Measurements from ENCODE around the gene CCDC88A. TPM values are rescaled to one million over a fixed set of nuclear protein-coding genes. Genes with fewer than 3 reads are reported as not detected.
"Not testable (repeated sequence)": the region's sequence is repeated elsewhere in the genome, so short reads cannot be mapped to it uniquely, and the experiment has no call there.

Gene CCDC88A
- total RNA-seq, 1 experiment from 2014 or later = 27.2 TPM

DNA sequence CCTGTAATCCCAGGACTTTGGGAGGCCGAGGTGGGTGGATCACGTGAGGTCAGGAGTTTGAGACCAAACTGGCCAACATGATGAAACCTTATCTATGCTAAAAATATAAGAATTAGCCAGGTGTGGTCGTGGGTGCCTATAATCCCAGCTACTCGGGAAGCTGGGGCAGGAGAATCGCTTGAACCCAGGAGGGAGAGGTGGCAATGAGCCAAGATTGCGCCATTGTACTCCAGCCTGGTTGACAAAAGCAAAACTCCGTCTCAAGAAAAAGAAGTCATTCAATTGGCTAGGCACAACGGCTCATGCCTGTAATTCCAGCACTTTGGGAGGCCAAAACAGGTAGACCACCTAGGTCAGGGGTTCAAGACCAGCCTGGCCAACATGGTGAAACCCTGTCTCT lies 178.1 kb downstream of the CCDC88A start:
- H3K79me2 ChIP-seq (ENCODE audit: insufficient read depth, low read length); H3K9me2 ChIP-seq (ENCODE audit: insufficient read depth); H3K4me2 ChIP-seq (ENCODE audit: low read length); BruUV-seq (replicated peaks); H3K27me3 ChIP-seq (ENCODE audit: insufficient read depth, low read length); intact Hi-C loops (cut with micrococcal nuclease); H2AFZ ChIP-seq (ENCODE audit: low read depth, low read length, poor library complexity, severe bottlenecking); H3K9ac ChIP-seq (ENCODE audit: low read length); RAD21 ChIA-PET (ENCODE audit: low non-redundant PET in 1 of 2, low total read pairs in 2 of 2, uncharacterized antibody in 2 of 2, unreplicated experiment in 2 of 2); H3K9me3 ChIP-seq (ENCODE audit: control insufficient read depth in 1 of 2, insufficient read depth in 1 of 2, low read depth in 1 of 2, low read length in 2 of 2); H3K4me3 ChIP-seq (replicated peaks in 1 of 2; ENCODE audit: low read depth in 1 of 2, low read length in 2 of 2); H4K20me1 ChIP-seq (ENCODE audit: insufficient read depth); POLR2A ChIA-PET; ATAC-seq; DNase-seq (ENCODE audit: low read depth, low spot score); H3K27ac ChIP-seq (ENCODE audit: low read depth, low read length); CTCF ChIA-PET; H3K4me1 ChIP-seq (ENCODE audit: control insufficient read depth in 1 of 2, insufficient read depth in 2 of 2, low read length in 2 of 2): not testable (repeated sequence)
- H3K36me3 ChIP-seq (ENCODE audit: control insufficient read depth in 1 of 2, insufficient read depth in 2 of 2, low read length in 2 of 2) = peaks cover 27 to 30% of the 10 kb centered on the region in 2 experiments; a peak in 3 of 4 replicates

DNA sequence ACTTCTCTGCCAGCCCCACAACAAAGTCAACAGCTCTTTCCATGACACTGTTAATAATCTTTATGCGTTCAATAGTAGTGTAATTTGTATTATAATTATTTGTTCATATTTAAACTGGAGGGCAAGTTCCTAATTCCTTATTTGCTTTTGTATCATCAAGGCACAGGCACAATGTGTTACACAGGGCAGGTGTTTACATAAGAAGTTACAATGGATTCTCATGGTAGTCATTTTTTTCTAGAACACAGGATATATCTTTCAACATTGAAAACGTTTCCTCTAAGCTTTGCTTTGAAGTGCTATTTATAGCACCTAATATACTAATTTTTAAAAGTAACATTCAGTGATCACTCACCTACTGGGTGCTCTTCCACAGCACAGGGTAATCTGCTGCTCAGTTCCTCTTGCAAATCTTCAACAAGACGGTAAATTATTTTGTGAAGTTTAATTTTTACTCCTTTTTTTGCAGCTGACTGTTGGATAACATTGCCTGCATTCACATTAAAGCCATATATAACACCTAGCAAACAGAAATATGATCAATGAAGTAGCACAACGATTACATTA lies 179.9 kb downstream of the CCDC88A start:
- Histone ChIP-seq H4K20me1 (ENCODE audit: insufficient read depth) (peaks cover 8% of the 10 kb centered on the region; the same call in 1 of the 2 replicates), H3K4me2 (ENCODE audit: low read length) (no peak overlapping the region), H2AFZ (ENCODE audit: low read depth, low read length, poor library complexity, severe bottlenecking) (no peak overlapping the region), H3K27ac (ENCODE audit: low read depth, low read length) (no peak overlapping the region), H3K27me3 (ENCODE audit: insufficient read depth, low read length) (no peaks in the 10 kb centered on the region), H3K4me1 (ENCODE audit: control insufficient read depth in 1 of 2, insufficient read depth in 2 of 2, low read length in 2 of 2) (no peaks in the 10 kb centered on the region), H3K4me3 (replicated peaks in 1 of 2; ENCODE audit: low read depth in 1 of 2, low read length in 2 of 2) (no peak overlapping the region), H3K9me3 (ENCODE audit: control insufficient read depth in 1 of 2, insufficient read depth in 1 of 2, low read depth in 1 of 2, low read length in 2 of 2) (no peaks in the 10 kb centered on the region), H3K79me2 (ENCODE audit: insufficient read depth, low read length) (peaks cover 17% of the 10 kb centered on the region), H3K9ac (ENCODE audit: low read length) (no peak overlapping the region), H3K9me2 (ENCODE audit: insufficient read depth) (no peaks in the 10 kb centered on the region), H3K36me3 (ENCODE audit: control insufficient read depth in 1 of 2, insufficient read depth in 2 of 2, low read length in 2 of 2) (peaks cover 36 to 38% of the 10 kb centered on the region in 2 experiments)
- DNase-seq (ENCODE audit: low read depth, low spot score) (no peak), ATAC-seq (no peak)
- BruUV-seq (replicated peaks) = no TSS peak
- ChIA-PET POLR2A (no interaction called here), CTCF (no interaction called here), RAD21 (ENCODE audit: low non-redundant PET in 1 of 2, low total read pairs in 2 of 2, uncharacterized antibody in 2 of 2, unreplicated experiment in 2 of 2) (no interaction called here)
- intact Hi-C loops (cut with micrococcal nuclease) = no loop called here
- TF ChIP-seq RAD21 (IDR thresholded peaks at IDR 0.05; ENCODE audit: low read depth) = no peak
- no peak for TF ChIP-seq CBX3 (IDR thresholded peaks at IDR 0.05; ENCODE audit: low read depth)
- TF ChIP-seq, protein P1, sequence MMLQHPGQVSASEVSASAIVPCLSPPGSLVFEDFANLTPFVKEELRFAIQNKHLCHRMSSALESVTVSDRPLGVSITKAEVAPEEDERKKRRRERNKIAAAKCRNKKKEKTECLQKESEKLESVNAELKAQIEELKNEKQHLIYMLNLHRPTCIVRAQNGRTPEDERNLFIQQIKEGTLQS (IDR thresholded peaks at IDR 0.05) = no peak
- no peak for TF ChIP-seq SIN3A (IDR thresholded peaks at IDR 0.05; ENCODE audit: low read depth)
- no peak for TF ChIP-seq ELF1 (IDR thresholded peaks at IDR 0.05; ENCODE audit: borderline replicate concordance, low read depth)
- TF ChIP-seq TCF7L2 (IDR thresholded peaks at IDR 0.05; ENCODE audit: borderline replicate concordance, extremely low read depth, insufficient read depth, insufficient read length) = no peak
- no peak for TF ChIP-seq YY1 (IDR thresholded peaks at IDR 0.05; ENCODE audit: extremely low read depth, insufficient replicate concordance, low read depth, low read length)
- TF ChIP-seq EZH2 (IDR thresholded peaks at IDR 0.05) = no peak
- TF ChIP-seq, protein P2, sequence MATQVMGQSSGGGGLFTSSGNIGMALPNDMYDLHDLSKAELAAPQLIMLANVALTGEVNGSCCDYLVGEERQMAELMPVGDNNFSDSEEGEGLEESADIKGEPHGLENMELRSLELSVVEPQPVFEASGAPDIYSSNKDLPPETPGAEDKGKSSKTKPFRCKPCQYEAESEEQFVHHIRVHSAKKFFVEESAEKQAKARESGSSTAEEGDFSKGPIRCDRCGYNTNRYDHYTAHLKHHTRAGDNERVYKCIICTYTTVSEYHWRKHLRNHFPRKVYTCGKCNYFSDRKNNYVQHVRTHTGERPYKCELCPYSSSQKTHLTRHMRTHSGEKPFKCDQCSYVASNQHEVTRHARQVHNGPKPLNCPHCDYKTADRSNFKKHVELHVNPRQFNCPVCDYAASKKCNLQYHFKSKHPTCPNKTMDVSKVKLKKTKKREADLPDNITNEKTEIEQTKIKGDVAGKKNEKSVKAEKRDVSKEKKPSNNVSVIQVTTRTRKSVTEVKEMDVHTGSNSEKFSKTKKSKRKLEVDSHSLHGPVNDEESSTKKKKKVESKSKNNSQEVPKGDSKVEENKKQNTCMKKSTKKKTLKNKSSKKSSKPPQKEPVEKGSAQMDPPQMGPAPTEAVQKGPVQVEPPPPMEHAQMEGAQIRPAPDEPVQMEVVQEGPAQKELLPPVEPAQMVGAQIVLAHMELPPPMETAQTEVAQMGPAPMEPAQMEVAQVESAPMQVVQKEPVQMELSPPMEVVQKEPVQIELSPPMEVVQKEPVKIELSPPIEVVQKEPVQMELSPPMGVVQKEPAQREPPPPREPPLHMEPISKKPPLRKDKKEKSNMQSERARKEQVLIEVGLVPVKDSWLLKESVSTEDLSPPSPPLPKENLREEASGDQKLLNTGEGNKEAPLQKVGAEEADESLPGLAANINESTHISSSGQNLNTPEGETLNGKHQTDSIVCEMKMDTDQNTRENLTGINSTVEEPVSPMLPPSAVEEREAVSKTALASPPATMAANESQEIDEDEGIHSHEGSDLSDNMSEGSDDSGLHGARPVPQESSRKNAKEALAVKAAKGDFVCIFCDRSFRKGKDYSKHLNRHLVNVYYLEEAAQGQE (IDR thresholded peaks at IDR 0.05; ENCODE audit: low read depth) = no peak

Measured in HCT116 (cell line).